Panc1 (cell line): Measurements from ENCODE around the gene C5orf46. TPM values are rescaled to one million over a fixed set of nuclear protein-coding genes. Genes with fewer than 3 reads are reported as not detected.
"Not testable (repeated sequence)": the region's sequence is repeated elsewhere in the genome, so short reads cannot be mapped to it uniquely, and the experiment has no call there.

Experiments
- ATAC-seq: fragments of 200-7000 bp; cut with Tn5 transposase; 2 replicates; pipeline ENCODE4 v1.9.1; 2020; ENCODE audit warnings: mild to moderate bottlenecking, moderate library complexity
- BruUV-seq: library from RNA; stranded (reverse); fragments of 400-500 nt; replicated peaks from 2 replicates; lab custom pipeline; 2021; lab: Mats Ljungman, UMichigan
- CTCF ChIA-PET: fragments of 300-600 bp; sonication (Branson Sonifier 250); formaldehyde crosslinking; loops from one replicate; lab custom pipeline; 2022; ENCODE audit warnings: antibody characterized with exemption; lab: Charles Lee
- POLR2A ChIA-PET: fragments of 300-600 bp; sonication (Branson Sonifier 250); formaldehyde crosslinking; loops from one replicate; lab custom pipeline; 2022; ENCODE audit warnings: antibody characterized with exemption; lab: Charles Lee
- DNase-seq: peaks from one replicate; pipeline ENCODE4 v3.0.0-alpha.2; 2010; ENCODE audit warnings: low read depth, low spot score
- H3K27ac ChIP-seq: 2 replicates; pipeline ENCODE4 v1.5.1; 2011; ENCODE audit warnings: mild to moderate bottlenecking, low read length, inconsistent platforms
- H3K27me3 ChIP-seq: fragments of 200-500 bp; sonication (Bioruptor generic); 2 replicates; pipeline ENCODE4 v1.6.0; 2014; ENCODE audit warnings: low read length, inconsistent platforms; ENCODE audit not compliant: control insufficient read depth, insufficient read depth
- H3K36me3 ChIP-seq: fragments of 200-500 bp; sonication (Bioruptor generic); 2 replicates; pipeline ENCODE4 v1.5.1; 2014; ENCODE audit warnings: inconsistent platforms, mild to moderate bottlenecking, low read length, moderate library complexity; ENCODE audit not compliant: control insufficient read depth, insufficient read depth
- H3K4me1 ChIP-seq: 2 replicates; pipeline ENCODE4 v1.5.1; 2011; ENCODE audit warnings: inconsistent platforms, mild to moderate bottlenecking, low read length, moderate library complexity; ENCODE audit not compliant: control insufficient read depth, insufficient read depth
- H3K4me3 ChIP-seq, 2 experiments: 2 replicates each; pipeline ENCODE4 v1.5.1; 2011 to 2012; ENCODE audit warnings: low read depth in 2 of 2, low read length in 2 of 2, mild to moderate bottlenecking in 2 of 2, inconsistent platforms in 1 of 2, moderate library complexity in 1 of 2
- H3K9me3 ChIP-seq: fragments of 200-500 bp; sonication (Bioruptor generic); 2 replicates; pipeline ENCODE4 v1.5.1; 2014; ENCODE audit warnings: low read depth, mild to moderate bottlenecking, inconsistent platforms, low read length, moderate library complexity; ENCODE audit not compliant: control insufficient read depth, insufficient read depth
- POLR2AphosphoS5 ChIP-seq: IDR thresholded peaks from 2 replicates; pipeline ENCODE4 v1.6.1; 2012; ENCODE audit warnings: mild to moderate bottlenecking, low read depth, low read length, moderate library complexity
- SIN3A ChIP-seq: IDR thresholded peaks from 2 replicates; pipeline ENCODE4 v1.6.1; 2012; ENCODE audit warnings: low read depth, mild to moderate bottlenecking, low read length, moderate library complexity, borderline replicate concordance; ENCODE audit not compliant: insufficient read depth
- TCF7L2 ChIP-seq: IDR thresholded peaks from 2 replicates; pipeline ENCODE4 v1.6.1; 2011; ENCODE audit warnings: mild to moderate bottlenecking, low read depth, low read length, inconsistent platforms
- in situ Hi-C: cut with HindIII; loops from 2 replicates; pipeline ENCODE4 v1.10.0; 2016; ENCODE audit warnings: low sequenced_read_pairs, low pct_unique_long_range_greater_than_20kb
- intact Hi-C: fragments of 100-400 bp; cut with micrococcal nuclease; formaldehyde crosslinking; loops from one replicate; pipeline ENCODE4 v1.10.0; 2022; ENCODE audit not compliant: unreplicated experiment
- total RNA-seq: library from RNA; stranded (reverse); gene quantifications from one replicate; pipeline ENCODE4 v1.2.1, GENCODE V29; 2021; ENCODE audit not compliant: unreplicated experiment
- TF ChIP-seq, protein P1 (sequence below): fragments of 450-650 bp; IDR thresholded peaks from 2 replicates; pipeline ENCODE4 v1.5.1; 2017; ENCODE audit warnings: mild to moderate bottlenecking
- TF ChIP-seq, protein P2 (sequence below), 2 experiments: IDR thresholded peaks; 2 replicates each; pipeline ENCODE4 v1.6.1; 2011 to 2012; ENCODE audit warnings: low read depth in 2 of 2, control low read depth in 1 of 2, low read length in 1 of 2, mild to moderate bottlenecking in 1 of 2, moderate library complexity in 1 of 2; ENCODE audit not compliant: insufficient read depth in 1 of 2

C5orf46 gene
- total RNA-seq, 1 experiment from 2014 or later: not detected

DNA sequence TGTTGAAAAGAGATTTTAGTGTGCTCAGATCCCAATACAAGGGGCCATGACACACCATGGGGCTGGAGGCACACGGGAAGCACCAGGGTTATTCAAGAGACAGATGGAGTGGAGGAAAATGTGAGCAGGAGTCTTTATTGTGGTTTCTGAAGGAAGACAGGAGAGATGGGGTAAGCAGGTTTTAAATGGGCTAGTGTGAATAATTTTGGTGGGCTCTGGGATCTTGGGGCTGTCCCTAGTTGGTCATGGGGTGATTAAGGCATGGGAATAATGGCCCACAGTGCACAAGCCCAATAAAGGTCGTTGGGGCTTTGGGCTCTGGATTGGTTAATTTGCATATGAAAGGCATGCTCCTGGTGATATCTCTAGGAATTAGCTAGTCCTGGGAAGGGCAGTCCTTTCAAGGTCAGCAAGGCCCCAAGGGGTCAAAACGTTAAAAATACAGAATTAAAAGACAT lies 31.4 kb downstream of the C5orf46 start:
- in situ Hi-C loops (no loop called here), intact Hi-C loops (no loop called here)
- H3K9me3 ChIP-seq: no peaks in the 10 kb centered on the region
- no peaks in the 10 kb centered on the region for H3K4me1 ChIP-seq
- CTCF ChIA-PET: no interaction called here
- no peak overlapping the region for H3K4me3 ChIP-seq
- TF ChIP-seq, protein P1, sequence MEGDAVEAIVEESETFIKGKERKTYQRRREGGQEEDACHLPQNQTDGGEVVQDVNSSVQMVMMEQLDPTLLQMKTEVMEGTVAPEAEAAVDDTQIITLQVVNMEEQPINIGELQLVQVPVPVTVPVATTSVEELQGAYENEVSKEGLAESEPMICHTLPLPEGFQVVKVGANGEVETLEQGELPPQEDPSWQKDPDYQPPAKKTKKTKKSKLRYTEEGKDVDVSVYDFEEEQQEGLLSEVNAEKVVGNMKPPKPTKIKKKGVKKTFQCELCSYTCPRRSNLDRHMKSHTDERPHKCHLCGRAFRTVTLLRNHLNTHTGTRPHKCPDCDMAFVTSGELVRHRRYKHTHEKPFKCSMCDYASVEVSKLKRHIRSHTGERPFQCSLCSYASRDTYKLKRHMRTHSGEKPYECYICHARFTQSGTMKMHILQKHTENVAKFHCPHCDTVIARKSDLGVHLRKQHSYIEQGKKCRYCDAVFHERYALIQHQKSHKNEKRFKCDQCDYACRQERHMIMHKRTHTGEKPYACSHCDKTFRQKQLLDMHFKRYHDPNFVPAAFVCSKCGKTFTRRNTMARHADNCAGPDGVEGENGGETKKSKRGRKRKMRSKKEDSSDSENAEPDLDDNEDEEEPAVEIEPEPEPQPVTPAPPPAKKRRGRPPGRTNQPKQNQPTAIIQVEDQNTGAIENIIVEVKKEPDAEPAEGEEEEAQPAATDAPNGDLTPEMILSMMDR: no peak
- TF ChIP-seq SIN3A: no peak
- TF ChIP-seq, protein P2, sequence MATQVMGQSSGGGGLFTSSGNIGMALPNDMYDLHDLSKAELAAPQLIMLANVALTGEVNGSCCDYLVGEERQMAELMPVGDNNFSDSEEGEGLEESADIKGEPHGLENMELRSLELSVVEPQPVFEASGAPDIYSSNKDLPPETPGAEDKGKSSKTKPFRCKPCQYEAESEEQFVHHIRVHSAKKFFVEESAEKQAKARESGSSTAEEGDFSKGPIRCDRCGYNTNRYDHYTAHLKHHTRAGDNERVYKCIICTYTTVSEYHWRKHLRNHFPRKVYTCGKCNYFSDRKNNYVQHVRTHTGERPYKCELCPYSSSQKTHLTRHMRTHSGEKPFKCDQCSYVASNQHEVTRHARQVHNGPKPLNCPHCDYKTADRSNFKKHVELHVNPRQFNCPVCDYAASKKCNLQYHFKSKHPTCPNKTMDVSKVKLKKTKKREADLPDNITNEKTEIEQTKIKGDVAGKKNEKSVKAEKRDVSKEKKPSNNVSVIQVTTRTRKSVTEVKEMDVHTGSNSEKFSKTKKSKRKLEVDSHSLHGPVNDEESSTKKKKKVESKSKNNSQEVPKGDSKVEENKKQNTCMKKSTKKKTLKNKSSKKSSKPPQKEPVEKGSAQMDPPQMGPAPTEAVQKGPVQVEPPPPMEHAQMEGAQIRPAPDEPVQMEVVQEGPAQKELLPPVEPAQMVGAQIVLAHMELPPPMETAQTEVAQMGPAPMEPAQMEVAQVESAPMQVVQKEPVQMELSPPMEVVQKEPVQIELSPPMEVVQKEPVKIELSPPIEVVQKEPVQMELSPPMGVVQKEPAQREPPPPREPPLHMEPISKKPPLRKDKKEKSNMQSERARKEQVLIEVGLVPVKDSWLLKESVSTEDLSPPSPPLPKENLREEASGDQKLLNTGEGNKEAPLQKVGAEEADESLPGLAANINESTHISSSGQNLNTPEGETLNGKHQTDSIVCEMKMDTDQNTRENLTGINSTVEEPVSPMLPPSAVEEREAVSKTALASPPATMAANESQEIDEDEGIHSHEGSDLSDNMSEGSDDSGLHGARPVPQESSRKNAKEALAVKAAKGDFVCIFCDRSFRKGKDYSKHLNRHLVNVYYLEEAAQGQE (IDR thresholded peaks at IDR 0.05; ENCODE audit: insufficient read depth in 1 of 2, low read depth in 2 of 2, low read length in 1 of 2): no peak
- TF ChIP-seq TCF7L2: no peak
- TF ChIP-seq POLR2AphosphoS5: no peak
- no TSS peak for BruUV-seq
- H3K27me3 ChIP-seq: no peaks in the 10 kb centered on the region
- ATAC-seq: no peak
- H3K27ac ChIP-seq: no peak overlapping the region
- POLR2A ChIA-PET: no interaction called here
- H3K36me3 ChIP-seq: no peaks in the 10 kb centered on the region
- no peak for DNase-seq

DNA sequence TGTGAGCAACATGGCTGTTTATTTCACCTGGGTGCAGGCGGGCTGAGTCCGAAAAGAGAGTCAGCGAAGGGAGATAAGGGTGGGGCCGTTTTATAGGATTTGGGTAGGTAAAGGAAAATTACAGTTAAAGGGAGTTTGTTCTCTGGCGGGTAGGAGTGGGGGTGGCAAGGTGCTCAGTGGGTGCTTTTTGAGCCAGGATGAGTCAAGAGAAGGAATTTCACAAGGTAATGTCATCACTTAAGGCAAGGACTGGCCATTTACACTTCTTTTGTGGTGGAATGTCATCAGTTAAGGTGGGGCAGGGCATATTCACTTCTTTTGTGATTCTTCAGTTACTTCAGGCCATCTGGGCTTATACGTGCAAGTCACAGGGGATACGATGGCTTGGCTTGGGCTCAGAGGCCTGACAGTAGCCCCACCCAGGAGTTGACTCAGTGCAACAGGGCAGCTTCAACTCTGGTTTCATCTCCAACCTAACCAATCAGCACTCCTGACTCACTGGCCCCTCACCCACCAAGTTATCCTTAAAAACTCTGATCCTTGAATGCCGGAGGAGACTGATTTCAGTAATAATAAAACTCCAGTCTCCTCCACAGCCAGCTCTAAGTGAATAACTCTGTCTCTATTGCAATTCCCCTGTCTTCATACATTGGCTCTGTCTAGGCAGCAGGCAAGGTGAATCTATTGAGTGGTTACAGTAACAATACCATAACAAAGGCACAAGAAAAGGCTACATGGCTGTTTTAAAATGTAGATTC lies 32.0 kb downstream of the C5orf46 start:
- intact Hi-C loops, H3K27ac ChIP-seq, DNase-seq, H3K9me3 ChIP-seq, H3K4me1 ChIP-seq, H3K36me3 ChIP-seq, ATAC-seq, H3K4me3 ChIP-seq, POLR2A ChIA-PET, H3K27me3 ChIP-seq, CTCF ChIA-PET, in situ Hi-C loops, BruUV-seq: not testable (repeated sequence)

DNA sequence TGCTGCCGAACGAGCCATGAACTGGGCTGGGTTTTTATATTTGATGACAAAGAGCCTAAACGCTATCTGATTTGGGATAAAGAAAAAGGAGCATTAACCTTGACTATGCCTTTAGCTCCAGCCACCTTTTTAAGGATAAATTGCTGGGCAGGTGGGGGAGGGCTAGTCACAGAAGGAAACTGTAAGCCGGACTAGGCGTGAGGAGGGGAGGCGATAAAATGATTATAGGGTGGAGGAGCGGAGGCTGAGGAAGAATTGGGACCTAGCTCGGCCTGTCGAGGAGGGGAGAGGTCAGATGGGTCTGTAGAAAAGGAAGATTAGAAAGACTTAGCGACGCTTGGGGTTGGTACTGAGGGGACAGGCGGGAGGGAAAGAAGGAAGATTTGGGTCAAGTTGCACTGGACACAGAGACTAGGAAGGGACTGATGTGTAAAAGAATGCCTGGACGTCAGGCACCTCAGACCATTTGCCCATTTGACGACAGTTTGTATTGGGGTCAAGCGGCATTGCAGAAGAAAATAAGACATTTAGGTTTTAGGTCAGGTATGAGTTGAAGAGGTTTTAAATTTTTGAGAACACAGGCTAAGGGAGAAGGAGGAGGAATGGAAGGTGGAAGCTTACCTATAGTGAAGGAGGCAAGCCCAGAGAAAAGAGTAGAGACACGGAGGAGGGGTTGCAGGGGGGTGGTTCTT lies 33.4 kb downstream of the C5orf46 start:
- in situ Hi-C loops, CTCF ChIA-PET, ATAC-seq, H3K36me3 ChIP-seq, BruUV-seq, H3K9me3 ChIP-seq, intact Hi-C loops, H3K27me3 ChIP-seq, H3K27ac ChIP-seq, DNase-seq, H3K4me1 ChIP-seq, H3K4me3 ChIP-seq, POLR2A ChIA-PET: not testable (repeated sequence)

DNA sequence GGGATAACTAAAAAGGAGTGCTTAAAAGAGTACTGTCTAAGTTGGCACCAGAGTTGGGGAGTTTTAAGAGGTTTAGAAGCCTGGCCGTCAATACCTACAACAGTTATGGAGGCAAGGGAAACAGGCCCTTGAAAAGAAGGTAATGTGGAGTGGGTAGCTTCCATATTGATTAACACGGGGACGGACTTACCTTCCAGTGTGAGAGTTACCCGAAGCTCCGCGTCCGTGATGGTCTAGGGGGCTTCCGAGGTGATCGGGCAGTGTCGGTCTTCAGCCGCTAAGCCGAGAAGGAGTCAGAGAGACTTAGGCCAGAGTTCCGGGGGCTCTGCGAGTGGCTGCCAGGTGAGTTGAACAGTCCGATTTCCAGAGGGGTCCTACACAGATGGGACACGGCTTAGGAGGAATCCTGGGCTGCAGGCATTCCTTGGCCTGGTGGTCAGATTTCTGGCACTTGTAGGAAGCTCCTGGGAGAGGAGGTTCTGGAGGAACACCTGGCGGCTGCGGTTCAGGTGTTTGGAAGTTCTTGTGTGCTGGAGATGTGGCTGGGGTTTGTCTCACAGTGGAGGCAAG lies 34.3 kb downstream of the C5orf46 start:
- POLR2A ChIA-PET, in situ Hi-C loops, BruUV-seq, H3K36me3 ChIP-seq, DNase-seq, CTCF ChIA-PET, intact Hi-C loops, H3K4me1 ChIP-seq, H3K27me3 ChIP-seq, H3K4me3 ChIP-seq, ATAC-seq, H3K27ac ChIP-seq, H3K9me3 ChIP-seq: not testable (repeated sequence)

DNA sequence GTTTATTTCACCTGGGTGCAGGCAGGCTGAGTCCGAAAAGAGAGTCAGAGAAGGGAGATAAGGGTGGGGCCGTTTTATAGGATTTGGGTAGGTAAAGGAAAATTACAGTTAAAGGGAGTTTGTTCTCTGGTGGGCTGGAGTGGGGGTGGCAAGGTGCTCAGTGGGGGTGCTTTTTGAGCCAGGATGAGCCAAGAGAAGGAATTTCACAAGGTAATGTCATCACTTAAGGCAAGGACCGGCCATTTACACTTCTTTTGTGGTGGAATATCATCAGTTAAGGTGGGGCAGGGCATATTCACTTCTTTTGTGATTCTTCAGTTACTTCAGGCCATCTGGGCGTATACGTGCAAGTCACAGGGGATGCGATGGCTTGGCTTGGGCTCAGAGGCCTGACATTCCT lies 36.4 kb downstream of the C5orf46 start:
- ATAC-seq, H3K36me3 ChIP-seq, H3K9me3 ChIP-seq, POLR2A ChIA-PET, BruUV-seq, DNase-seq, H3K4me1 ChIP-seq, H3K27me3 ChIP-seq, CTCF ChIA-PET, intact Hi-C loops, H3K27ac ChIP-seq, H3K4me3 ChIP-seq, in situ Hi-C loops: not testable (repeated sequence)
